Measurements from ENCODE around the gene COL4A5.

Gene COL4A5

DNA sequence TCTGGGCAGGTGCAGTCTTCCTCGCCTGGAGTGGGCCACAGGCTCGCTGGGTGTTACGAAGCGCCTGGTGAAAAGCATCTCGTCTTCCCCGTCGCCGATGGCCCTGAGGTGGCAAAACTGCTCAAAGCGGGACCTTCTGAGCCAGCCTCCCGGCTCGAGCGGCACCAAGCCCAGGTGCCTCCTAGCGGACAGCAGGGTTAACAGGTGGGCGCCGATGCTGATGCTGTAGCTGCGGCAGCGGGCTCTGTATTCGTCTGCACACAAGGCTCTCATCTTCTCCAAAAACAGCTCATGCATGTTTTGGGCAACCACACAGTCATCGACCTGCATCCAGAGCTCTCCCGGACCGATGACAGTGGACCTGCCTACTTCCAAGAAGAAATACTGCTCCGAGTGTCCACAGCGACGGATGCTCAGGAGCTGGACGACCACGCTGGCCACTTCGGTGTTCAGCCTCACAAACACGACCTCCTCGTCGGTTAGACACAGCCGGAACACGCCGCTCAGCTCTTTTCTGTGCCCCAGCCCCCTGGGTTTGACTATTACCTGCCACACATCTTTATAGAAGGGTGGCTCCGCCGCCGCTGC lies 295.5 kb downstream of the COL4A5 start:
- no peak overlapping the region for H3K4me3 ChIP-seq (ENCODE audit: low read depth, low read length)
- no peak for DNase-seq (ENCODE audit: low read depth)

DNA sequence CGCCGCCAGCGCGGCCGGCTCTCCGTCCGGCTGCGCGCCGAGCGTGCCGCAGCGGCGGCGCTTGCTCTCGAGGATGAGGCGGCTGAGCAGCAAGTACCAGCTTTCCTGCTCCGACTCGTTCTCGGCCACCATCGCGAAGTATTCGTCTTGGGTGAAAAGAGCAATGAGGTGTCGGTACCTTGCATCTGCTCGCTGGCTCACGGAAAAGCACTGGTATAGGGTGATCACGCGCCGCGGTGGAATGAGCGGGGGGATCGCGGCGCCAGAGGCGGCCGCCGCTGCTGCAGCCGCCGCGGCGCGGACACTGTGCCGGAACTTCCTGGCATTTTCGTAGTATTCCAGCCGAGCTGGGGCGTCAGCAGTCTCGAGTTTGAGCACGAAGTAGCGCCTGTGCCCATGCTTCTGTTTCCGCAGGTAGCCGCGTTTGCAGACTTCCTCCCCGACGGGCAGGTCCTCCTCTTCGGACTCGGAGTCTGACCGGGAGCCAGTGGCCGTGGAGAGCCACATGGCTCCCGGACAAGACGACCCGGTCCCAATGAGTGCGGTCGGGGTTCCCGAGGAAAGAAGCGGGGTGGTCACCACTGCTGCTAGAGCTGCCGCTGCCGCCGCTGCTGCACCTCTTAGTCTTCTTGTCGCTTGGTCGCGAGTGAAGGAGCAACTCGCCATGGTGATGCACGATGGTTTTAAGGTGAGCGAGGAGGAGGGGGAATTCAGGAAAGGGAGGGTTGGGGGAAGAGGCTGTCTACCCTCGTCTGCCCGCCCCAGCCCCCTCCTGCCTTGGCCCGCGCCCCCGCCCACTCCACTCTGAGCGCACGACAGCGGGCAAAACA lies 296.3 kb downstream of the COL4A5 start:
- no peak for DNase-seq (ENCODE audit: low read depth)
- H3K4me3 ChIP-seq (ENCODE audit: low read depth, low read length) = peak overlapping the region; percentile 45

DNA sequence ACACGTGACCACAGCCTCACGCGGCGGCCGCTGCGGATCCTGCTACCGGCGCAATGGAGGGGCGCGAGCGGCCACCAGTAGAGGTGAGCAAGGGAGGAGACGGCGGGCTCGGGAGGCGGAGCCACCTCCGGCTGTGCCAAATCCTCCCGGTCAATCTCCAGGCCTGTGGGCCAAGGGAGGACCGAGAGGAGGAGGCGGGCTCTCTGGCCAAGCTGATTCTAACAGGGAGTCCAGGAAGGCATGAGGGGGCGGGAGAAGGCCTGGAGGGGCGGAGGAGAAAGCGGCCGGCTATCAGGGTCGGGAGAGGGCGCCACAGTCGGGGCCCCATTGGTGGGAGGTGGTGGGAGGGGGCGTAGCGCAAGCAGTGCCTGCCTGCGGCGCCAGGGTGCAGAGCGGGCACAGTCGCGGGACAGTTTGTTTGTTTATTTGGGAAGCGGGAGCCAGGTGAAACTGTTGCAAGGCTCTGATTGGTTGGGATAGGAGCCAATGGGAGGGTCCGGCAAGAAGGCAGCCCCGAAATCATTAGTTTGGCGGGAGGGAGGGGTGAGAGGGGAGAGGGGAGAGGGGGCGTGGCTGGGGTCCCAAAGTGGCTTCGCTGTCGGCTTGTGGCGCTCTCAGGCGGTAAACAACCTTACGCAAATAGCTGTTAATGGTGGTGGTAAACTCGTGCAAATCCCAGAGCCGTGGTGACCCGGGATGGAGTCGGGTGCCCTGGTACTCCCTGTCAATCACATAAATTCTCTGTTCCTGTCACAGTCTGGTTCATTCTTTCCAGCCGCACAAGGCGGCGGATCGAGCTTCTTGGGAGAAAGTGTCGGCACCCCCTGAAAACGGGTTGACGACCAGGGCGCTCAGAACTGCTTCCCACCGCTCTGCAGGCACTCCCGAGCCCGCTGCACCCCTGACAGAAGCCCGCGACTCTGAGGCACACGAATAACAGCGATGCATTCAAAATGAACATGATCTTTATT lies 297.2 kb downstream of the COL4A5 start, which contains the start of gene IRS4:
IRS4 (minus strand) TSS at position 55 of the 971 bp plus-strand sequence.
- peak within 1 kb of the TSS; percentile 45 for H3K4me3 ChIP-seq (ENCODE audit: low read depth, low read length)
- DNase-seq (ENCODE audit: low read depth) = no peak

DNA sequence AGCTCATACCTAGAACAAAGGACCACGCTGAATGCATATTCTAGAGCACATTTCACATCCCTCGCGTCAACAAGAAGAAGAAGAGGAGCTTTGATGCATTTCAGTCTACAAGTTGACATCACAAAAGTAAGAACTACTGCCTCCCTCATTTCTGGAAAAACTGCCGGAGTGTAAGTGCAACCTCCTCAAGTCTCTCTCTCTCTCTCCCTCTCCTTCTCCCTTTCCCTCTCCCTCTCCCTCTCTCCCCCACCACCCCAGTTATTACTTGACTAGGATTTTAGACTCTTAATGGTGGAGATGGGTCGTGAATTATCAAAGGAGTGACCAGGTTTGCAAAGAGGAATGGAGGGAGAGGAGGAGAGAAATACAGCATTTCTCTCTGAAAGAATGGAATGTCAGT lies 298.1 kb downstream of the COL4A5 start:
- no peak overlapping the region for H3K4me3 ChIP-seq (ENCODE audit: low read depth, low read length)
- DNase-seq (ENCODE audit: low read depth) = no peak

DNA sequence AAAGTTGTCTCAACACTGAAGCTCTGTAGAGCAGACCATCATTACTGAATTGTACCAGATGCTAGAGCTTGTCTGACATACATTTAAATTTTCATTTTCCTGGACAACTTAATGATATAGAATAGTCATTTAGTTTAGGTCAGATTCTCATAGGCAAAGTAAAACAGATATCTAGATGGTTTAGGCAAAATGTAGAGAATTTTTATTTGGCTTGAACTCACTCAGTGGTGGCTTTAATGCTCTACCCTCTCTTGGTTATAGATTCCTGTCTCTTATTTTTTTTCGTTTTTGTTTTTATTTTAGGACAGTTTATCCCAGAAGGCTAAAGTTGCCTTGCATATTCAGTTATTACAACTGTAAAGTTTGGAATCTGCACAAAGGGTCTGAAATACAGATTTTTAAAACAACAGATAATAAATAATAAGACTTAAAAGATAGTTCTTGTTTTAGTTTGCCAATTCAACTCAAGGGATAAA lies 300.7 kb downstream of the COL4A5 start:
- H3K4me3 ChIP-seq (ENCODE audit: low read depth, low read length) = no peak overlapping the region
- DNase-seq (ENCODE audit: low read depth) = no peak

All from skeletal muscle cell (primary cell).